ENCODE measurements around the gene CDC37. TPM values are rescaled to one million over a fixed set of nuclear protein-coding genes. Genes with fewer than 3 reads are reported as not detected.

CDC37 gene
- total and polyA plus RNA-seq, 2 of the 4 experiments (the other 2 are of a cell fraction): 209 to 650 TPM

- Histone ChIP-seq H3K56ac (ENCODE audit: extremely low read depth, insufficient read depth, low read length) (no peak overlapping the region), H3K14ac (replicated peaks; ENCODE audit: low read depth, low read length) (no peak overlapping the region), H2AK9ac (replicated peaks; ENCODE audit: low read depth, low read length, poor library complexity) (no peak overlapping the region), H3K9ac (ENCODE audit: low read depth, low read length) (no peak overlapping the region), H2BK20ac (ENCODE audit: low read depth, low read length) (no peak overlapping the region), H4K91ac (ENCODE audit: insufficient read depth, low read depth, low read length) (no peak overlapping the region), H3K9me1 (ENCODE audit: insufficient read depth, low read length) (0 out of 2 replicates have a peak, but pooled peaks cover 2% of the 10 kb centered on the region), H3K27ac (ENCODE audit: insufficient read depth, low read length) (no peak overlapping the region), H4K8ac (ENCODE audit: low read depth in 2 of 2, low read length in 2 of 2) (no peak overlapping the region), H4K5ac (ENCODE audit: low read depth, low read length) (no peak overlapping the region), H3K79me1 (ENCODE audit: low read depth in 1 of 2, low read length in 2 of 2) (peaks cover 13 to 31% of the 10 kb centered on the region in 2 experiments; a peak in 3 of 4 replicates), H3K4me3 (ENCODE audit: insufficient read depth, low read depth, low read length) (no peak overlapping the region), H3K9me3 (ENCODE audit: control insufficient read depth, insufficient read depth, low read length) (no peaks in the 10 kb centered on the region), H3K4me1 (ENCODE audit: control insufficient read depth, insufficient read depth, low read length) (no peaks in the 10 kb centered on the region), H2BK5ac (ENCODE audit: low read depth, low read length, poor library complexity, severe bottlenecking) (no peak overlapping the region), H2BK15ac (ENCODE audit: low read depth, low read length) (no peak overlapping the region), H4K20me1 (ENCODE audit: insufficient read depth, low read length) (peaks cover 54% of the 10 kb centered on the region), H2AFZ (replicated peaks; ENCODE audit: low read length, poor library complexity) (no peak overlapping the region), H3K36me3 (ENCODE audit: control insufficient read depth, insufficient read depth, low read length) (peaks cover 50% of the 10 kb centered on the region), H3K27me3 (ENCODE audit: control insufficient read depth, insufficient read depth, low read length) (no peaks in the 10 kb centered on the region), H3K4ac (ENCODE audit: low read depth, low read length) (no peak overlapping the region), H2BK120ac (ENCODE audit: low read depth, low read length) (no peak overlapping the region), H2AK5ac (ENCODE audit: low read depth, low read length) (no peak overlapping the region), H3K4me2 (ENCODE audit: low read depth, low read length) (no peak overlapping the region), H3K23ac (ENCODE audit: low read depth, low read length) (no peak overlapping the region), H3K18ac (ENCODE audit: low read depth, low read length) (no peak overlapping the region)
- TF ChIP-seq MAFK (IDR thresholded peaks at IDR 0.05; ENCODE audit: low read depth, low read length) (no peak), CTCF (conservative IDR thresholded peaks at IDR 0.05; ENCODE audit: low read depth, low read length) (no peak), NFE2L2 (IDR thresholded peaks at IDR 0.05; ENCODE audit: low read depth, low read length) (no peak), CHD1 (IDR thresholded peaks at IDR 0.05; ENCODE audit: low read depth, low read length) (no peak), MXI1 (IDR thresholded peaks at IDR 0.05; ENCODE audit: borderline replicate concordance, low read depth, low read length) (no peak), ELK1 (IDR thresholded peaks at IDR 0.05; ENCODE audit: borderline replicate concordance, low read depth, low read length) (no peak), CEBPB (IDR thresholded peaks at IDR 0.05; ENCODE audit: low read depth, low read length) (no peak), BHLHE40 (IDR thresholded peaks at IDR 0.05; ENCODE audit: low read depth, low read length) (no peak), USF2 (IDR thresholded peaks at IDR 0.05; ENCODE audit: low read depth, low read length) (no peak), MAZ (IDR thresholded peaks at IDR 0.05; ENCODE audit: borderline replicate concordance, low read depth, low read length) (no peak), RCOR1 (IDR thresholded peaks at IDR 0.05; ENCODE audit: insufficient replicate concordance, low read length) (no peak), SMC3 (IDR thresholded peaks at IDR 0.05; ENCODE audit: low read depth, low read length) (no peak), RAD21 (IDR thresholded peaks at IDR 0.05; ENCODE audit: low read length) (no peak), RFX5 (IDR thresholded peaks at IDR 0.05; ENCODE audit: low read depth, low read length) (no peak)
- WGBS, 2 experiments (ENCODE audit: extremely low coverage in 2 of 2, insufficient read length in 1 of 2): 93% methylated on average over 7 of the region's 12 CpGs; no CpG with 5 or more reads in 1 of the 2 experiments
- ATAC-seq (ENCODE audit: low read depth): no peak
- DNase-seq: no peak
- intact Hi-C loops (cut with micrococcal nuclease): no loop called here
- in situ Hi-C loops (cut with MboI; ENCODE audit: low sequenced_read_pairs): no loop called here
- ChIA-PET POLR2A (ENCODE audit: unreplicated experiment) (no interaction called here), CTCF (no interaction called here)
- BruUV-seq (replicated peaks): no TSS peak
- dilution Hi-C loops (cut with HindIII; ENCODE audit: low sequenced_read_pairs, unreplicated experiment): no loop called here
Measured at GRCh38 chr19:10395003-10395402, 8.3 kb downstream of the CDC37 start.

Data from IMR-90 (cell line).